HG03108 (cell line): Measurements from ENCODE around the gene POLA2.
"Not testable (repeated sequence)": the region's sequence is repeated elsewhere in the genome, so short reads cannot be mapped to it uniquely, and the experiment has no call there.

Experiments used
- ATAC-seq: cut with Tn5 transposase; IDR thresholded peaks from one replicate; pipeline ENCODE4 v1.9.1; 2021; ENCODE audit warnings: moderate library complexity; ENCODE audit not compliant: unreplicated experiment

Gene POLA2

DNA sequence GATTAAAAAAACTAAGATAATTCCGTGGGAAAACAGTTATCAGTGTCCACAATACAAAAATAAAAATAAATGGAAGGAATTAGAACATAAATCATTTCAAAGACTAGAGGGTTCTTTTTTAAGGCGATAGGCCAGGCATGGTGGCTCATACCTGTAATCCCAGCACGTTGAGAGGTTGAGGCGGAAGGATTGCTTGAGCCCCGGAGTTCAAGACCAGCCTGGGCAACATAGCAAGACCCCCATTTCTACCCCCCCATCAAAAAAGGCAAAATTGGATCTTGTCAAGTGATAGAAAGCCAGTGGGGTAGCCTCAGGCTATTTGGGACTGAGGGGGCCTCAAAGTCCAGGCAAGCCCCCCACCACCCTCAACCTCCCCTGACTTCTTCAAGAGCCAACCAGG is 20.6 kb upstream of the POLA2 start:
- no peak for ATAC-seq

DNA sequence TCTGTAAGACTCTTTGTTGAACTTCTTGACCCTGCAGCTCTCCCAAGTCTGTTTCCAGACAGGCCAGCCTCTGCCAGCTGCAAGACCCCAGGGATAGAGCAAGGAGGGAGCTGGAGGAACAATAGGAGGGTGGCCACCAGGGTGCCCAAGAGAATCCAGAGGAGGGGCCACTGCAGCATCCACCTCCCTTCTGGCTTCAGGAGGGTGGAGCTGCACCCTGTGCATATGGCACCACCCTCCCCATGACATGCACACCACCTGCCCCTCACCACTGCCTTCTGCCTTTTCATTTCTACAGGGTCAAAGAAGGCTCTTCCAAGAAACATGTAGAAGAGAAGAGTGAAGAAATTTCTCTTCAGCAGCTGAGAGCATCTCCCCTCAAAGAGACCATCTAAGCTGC is 20.1 kb upstream of the POLA2 start:
- ATAC-seq: no peak

DNA sequence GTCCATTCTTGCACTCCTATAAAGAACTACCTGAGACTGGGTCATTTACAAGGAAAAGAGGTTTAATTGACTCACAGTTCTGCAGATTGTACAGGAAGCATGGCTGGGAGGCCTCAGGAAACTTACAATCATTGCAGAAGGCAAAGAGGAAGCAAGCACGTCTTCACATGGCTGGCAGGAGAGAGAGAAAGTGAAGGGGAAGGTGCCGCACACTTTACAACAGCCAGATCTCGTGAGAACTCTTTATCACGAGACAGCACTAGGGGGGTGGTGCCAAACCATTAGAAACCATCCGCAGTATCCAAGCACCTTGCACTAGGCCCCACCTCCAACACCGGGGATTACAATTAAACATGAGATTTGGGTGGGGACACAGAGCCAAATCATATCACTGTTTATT is 19.4 kb upstream of the POLA2 start:
- ATAC-seq: no peak

DNA sequence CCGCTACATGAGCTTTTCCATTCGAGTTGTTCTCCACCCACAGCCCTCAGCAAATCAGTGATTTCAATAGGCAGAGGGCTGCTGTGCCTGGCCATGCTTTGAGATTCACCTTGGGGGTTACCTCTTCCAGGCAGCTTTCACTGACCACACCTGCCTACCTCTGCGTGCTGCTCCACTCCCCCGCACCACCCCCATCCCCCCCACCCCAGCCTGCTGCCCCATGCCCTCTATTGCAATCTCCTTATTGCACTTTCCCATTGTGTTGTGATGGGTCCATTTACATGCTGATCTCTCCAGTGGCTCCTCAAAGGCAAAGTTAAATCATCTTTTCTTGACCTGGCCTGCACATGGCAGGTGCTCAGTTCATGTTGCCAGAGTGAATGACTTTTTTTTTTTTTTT is 18.0 kb upstream of the POLA2 start:
- no peak for ATAC-seq

DNA sequence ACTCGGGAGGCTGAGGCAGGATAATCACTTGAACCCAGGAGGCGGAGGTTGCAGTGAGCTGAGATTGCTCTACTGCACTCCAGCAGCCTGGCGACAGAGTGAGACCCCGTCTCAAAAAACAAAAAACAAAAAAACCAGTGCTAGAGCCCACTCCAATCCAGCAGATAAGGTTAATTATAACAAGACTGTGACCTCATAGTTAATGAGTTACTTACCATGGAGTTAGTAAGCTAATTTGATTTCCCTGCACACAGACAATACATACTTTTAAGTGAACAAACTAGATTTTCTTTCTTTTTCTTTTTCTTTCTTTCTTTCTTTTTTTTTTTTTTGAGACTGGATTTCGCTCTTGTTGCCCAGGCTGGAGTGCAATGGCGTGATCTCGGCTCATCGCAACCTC is 16.7 kb upstream of the POLA2 start:
- not testable (repeated sequence) for ATAC-seq

DNA sequence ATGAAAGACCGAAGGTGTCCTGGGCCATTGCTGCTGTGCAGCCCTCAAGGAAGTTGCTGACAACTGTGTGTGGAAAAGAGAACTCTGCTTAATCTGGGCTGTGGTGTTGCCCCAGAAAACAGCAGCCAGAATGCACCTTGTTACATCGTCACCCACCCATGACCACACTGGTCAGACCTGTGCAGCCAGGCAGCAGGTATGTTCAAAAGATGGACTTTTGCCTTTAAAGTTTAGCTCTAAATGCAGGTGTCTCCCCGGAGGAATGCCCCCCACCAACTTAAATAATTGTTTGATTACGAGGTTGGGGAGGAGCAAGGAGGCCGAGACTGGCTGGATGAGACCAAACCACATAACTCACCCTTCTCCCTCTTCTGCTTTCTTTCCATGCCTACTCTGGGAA is 15.3 kb upstream of the POLA2 start:
- no peak for ATAC-seq

DNA sequence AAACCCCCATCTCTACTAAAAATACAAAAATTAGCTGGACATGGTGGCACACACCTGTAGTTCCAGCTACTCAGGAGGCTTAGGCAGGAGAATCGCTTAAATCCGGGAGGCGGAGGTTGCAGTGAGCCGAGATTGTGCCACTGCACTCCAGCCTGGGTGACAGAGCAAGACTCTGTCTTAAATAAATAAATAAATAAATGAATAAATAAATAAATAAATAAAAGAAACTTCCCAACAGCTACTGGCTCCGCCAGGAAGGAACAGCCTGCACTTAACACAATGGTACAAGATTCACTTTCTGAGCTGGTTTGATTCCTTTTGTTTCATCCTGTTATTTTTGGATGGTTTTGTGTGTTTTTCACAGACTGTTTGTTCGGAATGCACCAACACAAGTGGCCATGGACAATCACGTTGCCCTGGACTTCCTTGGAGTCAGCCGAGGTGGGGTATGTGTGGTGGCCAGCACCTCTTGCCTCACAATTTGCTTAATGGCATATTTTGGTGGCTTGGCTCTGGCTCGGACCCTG is 13.5 kb upstream of the POLA2 start:
- ATAC-seq: not testable (repeated sequence)

DNA sequence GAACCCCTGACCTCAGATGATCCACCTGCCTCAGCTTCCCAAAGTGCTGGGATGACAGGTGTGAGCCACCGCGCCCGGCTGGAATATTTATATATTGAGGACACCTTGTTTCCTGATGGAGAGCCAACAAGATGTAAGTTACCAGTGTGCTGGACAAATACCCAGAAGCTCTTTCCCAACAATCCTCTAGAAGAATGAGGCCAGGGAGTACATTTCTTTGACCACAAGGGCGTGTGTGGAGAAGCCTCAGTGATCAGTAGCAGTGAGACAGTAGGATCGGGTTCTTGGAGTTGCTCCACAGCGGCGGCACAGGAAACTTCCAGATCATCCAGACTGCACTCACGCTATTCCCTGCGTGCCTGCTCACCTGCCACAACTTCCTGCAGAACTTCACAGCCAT is 10.3 kb upstream of the POLA2 start:
- ATAC-seq: no peak

DNA sequence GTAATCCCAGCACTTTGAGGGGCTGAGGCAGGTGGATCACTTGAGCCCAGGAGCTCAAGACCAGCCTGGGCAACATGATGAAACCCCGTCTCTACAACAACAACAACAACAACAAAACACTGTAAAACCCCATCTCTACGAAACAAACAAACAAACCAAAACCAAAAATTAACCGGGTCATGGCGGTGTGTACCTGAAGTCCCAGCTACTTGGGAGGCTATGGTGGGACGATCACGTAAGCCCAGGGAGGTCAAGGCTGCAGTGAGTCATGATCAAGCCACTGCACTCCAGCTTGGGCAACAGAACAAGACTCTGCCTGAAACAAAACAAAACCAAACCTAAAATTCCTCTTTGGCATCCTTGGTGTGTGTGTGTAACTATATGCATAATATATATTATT is 7.0 kb upstream of the POLA2 start:
- no peak for ATAC-seq

DNA sequence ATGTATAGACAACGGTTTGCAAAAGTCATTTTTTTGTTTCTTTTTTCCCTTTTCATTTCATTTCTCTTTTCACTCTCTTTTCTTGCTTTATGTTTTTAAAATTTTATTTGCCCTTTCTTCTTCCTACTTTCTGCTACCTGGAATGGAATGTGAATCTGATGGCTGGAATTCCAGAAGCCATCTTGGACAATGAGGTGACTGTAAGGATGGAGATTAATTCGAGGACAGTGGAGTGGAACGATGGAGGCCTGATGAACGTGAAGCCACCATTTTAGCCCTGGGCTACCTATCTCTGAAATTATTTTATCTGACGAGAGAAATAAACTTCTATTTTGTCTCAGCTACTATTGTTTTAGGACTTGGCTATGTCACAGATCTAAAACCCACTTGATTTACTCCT is 2.8 kb upstream of the POLA2 start:
- no peak for ATAC-seq

DNA sequence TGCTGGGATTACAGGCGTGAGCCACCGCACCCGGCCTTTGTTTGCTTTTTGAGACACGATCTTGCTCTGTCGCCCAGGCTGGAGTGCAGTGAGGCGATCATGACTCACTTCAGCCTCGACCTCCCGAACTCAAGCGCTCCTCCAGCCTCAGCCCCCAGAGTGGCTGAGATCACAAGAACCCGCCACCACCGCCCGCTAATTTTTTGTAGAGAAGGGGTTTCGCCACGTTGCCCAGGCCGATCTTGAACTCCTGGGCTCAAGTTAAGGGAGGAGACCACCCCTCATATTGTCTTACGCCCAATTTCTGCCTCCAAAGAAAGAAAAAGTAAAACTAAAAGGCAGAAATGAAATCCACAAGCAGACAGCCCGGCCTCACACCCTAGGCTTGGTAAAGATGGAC is 1.5 kb upstream of the POLA2 start:
- ATAC-seq: no peak

DNA sequence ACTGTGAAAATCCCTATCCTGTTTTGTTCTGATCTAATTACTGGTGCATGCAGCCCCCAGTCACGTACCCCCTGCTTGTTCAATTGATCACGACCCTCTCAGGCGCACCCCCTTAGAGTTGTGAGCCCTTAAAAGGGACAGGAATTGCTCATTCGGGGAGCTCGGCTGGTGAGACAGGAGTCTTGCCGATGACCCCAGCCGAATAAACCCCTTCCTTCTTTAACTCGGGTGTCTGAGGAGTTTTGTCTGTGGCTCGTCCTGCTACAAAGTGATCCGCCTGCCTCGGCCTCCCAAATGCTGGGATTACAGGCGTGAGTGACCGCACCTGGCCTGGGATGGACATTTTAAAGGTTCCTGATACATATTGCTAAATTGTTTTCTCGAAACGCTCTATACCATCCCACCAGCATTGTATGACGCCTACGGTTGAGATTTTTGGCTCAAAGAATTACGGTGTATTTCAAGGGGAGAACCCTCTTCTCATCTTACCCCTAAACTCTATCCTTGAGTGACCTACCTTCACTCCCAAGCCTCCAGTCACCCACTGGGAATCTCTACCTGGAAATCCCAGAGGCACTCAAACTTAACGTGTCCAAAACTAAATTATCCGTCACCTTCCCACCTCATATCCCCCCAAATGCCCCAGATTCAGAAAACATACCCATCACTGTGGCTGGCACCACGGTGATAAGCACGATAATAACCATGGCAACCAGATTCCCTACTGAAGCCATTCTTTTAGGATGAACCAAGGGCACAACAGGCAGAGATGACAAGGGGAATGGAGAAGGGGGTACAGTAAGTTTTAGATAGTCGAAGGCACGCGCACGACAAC is 789 bp upstream of the POLA2 start:
- ATAC-seq: no peak

DNA sequence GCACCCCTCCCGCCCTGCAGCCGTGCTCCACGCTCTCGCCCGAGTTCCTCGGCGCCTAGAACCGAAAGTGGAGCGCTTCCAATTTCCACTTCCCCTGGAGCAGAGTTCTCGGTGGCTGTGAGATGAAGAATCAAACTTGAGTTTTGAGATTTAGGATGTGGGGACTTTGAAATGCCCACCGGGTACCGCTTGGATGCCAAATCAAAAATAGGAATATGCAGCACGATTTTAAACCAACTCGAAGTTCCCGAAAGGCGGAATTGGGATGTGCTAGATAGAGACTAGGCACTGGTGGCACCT is 569 bp downstream of the POLA2 start:
- no peak for ATAC-seq

DNA sequence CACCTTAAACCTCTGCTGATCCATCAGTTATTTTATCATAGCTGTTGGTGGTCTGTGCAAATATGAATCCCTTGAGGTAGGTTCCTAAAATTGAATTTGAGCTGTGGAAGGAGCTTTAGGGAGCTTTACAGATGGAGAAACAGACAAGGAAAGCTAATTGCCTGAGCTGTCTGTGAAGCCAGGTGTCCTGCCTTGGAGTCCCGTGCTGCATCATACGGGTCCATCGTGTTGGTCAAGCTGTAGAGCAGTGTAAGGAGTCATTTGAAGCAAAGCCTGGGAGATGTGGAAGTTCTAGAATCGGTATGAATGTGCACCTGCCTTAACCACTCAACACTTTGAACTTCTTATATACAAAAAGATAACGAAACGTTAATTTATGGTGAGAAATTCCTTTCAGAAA is 1.0 kb downstream of the POLA2 start:
- ATAC-seq: no peak

DNA sequence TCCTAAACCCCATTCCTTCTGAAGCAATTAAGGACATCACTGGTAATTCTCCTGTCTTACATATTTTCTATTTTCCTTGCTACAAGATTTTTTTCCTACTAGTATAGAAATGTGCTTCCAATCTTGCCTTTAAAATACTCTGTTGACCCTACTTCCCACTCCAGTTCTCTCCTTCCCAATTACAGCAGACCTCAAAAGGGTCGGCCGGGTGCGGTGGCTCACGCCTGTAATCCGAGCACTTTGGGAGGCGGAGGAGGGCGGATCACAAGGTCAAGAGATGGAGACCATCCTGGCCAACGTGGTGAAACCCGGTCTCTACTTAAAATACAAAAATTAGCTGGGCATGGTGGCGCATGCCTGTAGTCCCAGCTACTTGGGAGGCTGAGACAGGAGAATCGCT is 3.0 kb downstream of the POLA2 start:
- ATAC-seq: not testable (repeated sequence)

DNA sequence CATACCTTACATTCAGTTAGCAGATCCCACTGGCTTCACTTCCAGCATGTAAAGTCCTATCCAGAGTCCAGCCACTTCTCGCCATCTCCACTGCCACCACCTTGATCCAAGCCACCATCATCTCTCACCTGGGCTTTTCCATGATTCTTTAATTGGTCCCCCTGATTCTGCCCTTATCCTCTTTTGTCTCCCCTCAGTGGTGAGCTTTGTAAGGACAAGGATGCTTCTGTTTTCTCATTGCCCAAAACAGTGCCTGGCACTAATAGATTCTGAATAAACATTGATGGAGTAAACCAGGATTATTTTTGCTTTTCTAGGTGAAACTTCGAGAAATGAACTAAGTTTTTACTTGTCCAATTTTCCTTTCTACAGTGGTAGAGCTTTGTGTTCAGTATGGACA is 4.4 kb downstream of the POLA2 start:
- ATAC-seq: no peak

DNA sequence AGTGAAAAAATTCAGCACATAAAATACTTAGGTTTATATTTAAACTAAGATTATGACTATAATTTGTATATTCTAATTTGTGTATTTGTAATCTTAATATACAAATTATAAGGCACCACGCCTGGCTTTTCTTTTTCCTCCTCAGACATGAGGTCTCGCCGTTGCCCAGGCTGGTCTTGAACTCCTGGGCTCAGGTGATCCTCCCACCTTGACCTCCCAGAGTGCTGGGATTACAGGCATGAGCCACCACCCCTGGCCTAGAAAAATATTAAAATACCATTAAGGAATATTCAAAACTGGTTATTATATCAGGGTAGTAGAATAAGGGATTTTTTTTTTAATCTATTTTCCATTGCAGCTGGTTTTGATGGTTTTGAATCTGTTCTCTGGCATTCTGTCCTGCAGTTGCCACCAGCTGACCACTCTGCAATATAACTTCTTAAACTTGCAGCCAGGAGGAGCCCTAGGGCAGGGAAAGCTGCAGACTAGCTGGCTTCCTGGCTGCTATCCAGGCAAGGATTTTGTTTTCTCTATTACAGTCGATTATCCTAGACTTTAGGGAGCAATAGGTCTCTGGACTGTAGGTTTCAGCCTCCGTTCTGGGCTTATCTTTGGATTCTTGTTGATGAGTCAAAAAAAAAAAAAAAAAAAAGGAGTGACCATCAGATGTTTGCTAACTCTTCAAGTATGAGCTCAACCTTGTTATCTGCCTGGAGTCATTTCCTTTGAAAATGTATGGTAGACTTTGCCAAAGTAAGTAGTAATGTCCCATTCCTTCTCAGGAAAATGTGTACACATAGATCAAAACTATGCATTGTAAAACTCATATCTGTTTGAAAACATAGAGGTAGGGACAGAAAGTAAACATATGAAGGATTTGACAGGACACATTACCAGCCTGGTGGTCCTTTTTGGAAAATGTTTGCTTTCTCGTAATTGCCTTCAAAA is 13.2 kb downstream of the POLA2 start:
- ATAC-seq: no peak

DNA sequence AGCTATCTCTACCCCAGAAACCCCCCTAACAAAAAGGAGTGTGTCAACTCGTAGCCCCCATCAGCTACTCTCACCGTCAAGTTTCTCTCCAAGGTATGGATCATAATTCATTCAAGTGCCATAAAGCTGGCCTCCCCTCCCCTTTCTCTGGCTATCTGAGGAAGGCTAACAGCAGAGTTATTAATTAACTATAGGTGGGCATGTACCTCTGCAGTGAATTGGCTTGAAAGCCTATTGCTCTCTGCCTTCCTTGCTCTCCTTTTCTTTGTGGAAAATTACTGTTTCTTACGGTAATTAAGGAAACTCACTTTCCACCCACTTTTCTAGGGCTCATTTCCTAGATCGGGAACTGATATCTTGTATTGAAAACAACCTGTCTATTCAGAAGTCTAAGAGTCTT is 14.1 kb downstream of the POLA2 start:
- ATAC-seq: no peak

DNA sequence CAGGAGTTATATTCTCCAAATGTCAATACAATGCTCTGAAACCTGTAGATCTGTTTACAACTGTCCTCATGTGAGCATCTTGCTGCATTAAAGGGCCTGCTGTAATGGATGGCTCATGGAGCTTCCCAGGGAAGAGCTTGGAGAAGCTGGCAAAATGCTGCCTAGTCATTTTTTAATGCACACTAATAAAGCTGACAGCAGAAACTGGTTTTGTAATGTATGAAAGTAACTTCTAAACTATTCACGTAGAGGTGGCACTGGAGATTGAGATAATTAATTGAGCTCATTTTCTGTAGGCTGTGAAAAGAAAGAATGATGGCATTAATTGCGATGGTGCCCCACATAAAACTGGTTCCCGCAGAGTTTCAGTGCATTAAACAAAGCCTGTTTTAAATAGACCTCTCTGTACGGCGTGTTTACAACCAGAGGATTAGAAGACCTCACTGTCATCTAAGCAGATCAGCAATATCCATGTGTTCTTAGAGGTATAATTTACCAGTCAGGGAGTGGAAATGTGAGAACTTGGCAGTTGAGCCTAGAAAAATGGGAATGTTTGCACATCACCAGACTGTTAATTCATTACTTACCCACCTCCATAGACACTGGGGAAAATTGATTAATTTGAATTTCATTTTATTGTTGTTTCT is 16.0 kb downstream of the POLA2 start:
- no peak for ATAC-seq

DNA sequence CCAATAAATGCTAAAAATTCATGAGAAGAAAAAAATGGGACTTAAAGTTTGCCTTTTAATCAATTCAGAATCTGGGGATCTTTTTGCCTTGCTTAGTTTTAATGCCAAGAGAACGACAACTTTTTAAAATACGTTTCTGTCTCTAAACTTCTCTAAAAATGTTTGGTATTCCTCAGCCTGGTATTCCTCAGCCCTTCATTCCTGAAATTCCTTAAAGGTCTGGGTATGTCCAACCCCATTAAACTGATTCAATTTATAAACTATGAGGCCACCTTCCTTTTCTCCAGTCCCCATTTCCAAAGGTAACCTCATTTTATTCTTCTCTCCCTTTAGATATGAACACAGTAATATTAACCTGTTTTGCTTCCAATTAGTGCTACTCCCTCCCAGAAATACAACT is 16.6 kb downstream of the POLA2 start:
- ATAC-seq: no peak

DNA sequence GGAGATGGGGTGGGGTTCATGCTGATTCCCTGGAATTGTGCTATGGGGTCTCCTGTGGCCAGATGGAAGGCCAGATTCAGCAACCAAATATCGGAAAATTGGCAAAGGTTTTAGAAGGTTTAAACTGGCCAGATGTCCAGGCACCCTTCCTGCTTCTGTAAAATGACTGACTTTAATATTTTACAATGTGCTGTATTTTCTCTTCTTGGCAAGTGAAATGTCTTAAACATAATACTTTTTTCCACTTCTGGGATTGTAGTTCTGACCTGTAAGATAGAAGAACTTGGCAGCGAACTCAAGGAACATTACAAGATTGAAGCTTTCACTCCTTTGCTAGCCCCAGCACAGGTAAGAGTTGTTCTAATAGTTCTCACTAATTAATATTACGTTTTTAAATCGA is 17.5 kb downstream of the POLA2 start:
- ATAC-seq: no peak
